Right atrium auricular region (tissue), 2 donors: ENCODE measurements around the gene SAMM50. TPM values are rescaled to one million over a fixed set of nuclear protein-coding genes. Genes with fewer than 3 reads are reported as not detected.

Experiments used
- DNase-seq: peaks from one replicate; pipeline ENCODE4 v3.0.0-alpha.2; 2019; ENCODE audit warnings: low spot score
- H3K27ac ChIP-seq, 2 donors: fragments of 200-600 bp; sonication (generic); 1 replicate in 1 of 2; 2 replicates in 1 of 2; pipeline ENCODE4 v1.5.1; 2016 to 2019
- H3K27me3 ChIP-seq, 2 donors: fragments of 200-600 bp; sonication (generic); one replicate each; pipeline versions ENCODE4 v1.5.1 to v1.6.0; 2017 to 2019
- H3K36me3 ChIP-seq: fragments of 200-600 bp; sonication (generic); one replicate; pipeline ENCODE4 v1.5.1; 2016
- H3K4me1 ChIP-seq, 2 donors: fragments of 200-600 bp; sonication (generic); one replicate each; pipeline versions ENCODE4 v1.5.1 to v1.6.0; 2017 to 2019
- H3K4me3 ChIP-seq, 2 donors: fragments of 200-600 bp; sonication (generic); 1 replicate in 1 of 2; 2 replicates in 1 of 2; pipeline ENCODE4 v1.5.1; 2017 to 2019; ENCODE audit warnings: mild to moderate bottlenecking in 1 of 2, moderate library complexity in 1 of 2
- H3K9me3 ChIP-seq, 2 donors: fragments of 200-600 bp; sonication (generic); one replicate each; pipeline ENCODE4 v1.5.1; 2019
- total RNA-seq, 2 donors: library from RNA; depleted of rRNA; stranded (reverse); fragments of >200 nt; gene quantifications; one replicate each; pipeline ENCODE4 v1.1.0, GENCODE V29; 2016
- TF ChIP-seq, protein P1 (sequence below), 2 donors: fragments of 200-600 bp; sonication (generic); IDR thresholded peaks; one replicate each; pipeline ENCODE4 v1.5.1; 2019; ENCODE audit warnings: antibody characterized with exemption in 2 of 2

SAMM50 gene
- total RNA-seq, 2 donors from 2014 or later, result 40.4 to 57.1 TPM

DNA sequence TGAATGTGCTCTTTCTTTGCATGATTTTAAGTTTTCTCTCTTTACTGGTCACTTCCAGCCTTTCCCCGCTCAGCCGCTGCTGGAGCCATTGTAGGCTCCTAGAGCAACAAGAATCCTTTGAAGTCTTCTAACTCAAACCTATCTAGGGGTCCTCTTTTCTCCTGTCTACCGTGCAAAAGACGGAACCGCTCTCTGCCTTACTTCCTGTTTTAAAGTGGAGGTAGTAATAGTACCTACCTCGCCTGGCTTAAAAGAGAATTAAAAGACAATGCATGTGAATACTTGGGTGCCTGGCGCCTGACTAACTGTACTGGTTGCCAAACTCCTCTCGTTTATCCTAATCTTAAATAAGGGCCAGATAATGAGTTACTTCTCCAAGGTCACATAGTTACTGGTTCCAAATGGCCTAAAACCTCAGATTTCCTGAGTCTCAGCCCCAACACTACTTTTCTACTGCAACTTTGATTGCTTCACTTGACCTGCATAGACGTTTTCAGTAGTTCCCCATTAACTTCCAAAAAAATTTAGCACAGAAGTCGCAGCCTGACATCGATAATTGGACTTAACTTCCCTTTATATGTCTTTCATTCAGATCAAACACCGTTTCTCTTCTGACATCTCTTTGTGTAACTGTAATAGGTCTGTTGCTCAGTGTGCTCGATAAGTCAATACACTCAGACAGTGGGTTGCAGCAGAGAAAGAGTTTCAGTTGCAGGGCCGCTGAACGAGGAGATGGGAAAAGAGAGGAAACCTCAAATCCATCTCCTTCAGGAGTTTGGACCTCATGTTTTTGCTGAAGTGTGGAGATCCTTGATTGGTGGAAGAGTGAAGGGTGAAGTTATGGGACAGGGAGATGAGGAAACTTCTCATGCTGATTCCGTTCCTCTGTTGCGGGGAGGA is 891 bp downstream of the SAMM50 start:
- no peaks in the 10 kb centered on the region for H3K27me3 ChIP-seq
- peak overlapping the region; percentile 78 to 92 for H3K27ac ChIP-seq
- no peak for DNase-seq
- no peaks in the 10 kb centered on the region for H3K36me3 ChIP-seq
- peaks cover 0 to 35% of the 10 kb centered on the region in 2 donors for H3K4me1 ChIP-seq
- TF ChIP-seq, protein P1, sequence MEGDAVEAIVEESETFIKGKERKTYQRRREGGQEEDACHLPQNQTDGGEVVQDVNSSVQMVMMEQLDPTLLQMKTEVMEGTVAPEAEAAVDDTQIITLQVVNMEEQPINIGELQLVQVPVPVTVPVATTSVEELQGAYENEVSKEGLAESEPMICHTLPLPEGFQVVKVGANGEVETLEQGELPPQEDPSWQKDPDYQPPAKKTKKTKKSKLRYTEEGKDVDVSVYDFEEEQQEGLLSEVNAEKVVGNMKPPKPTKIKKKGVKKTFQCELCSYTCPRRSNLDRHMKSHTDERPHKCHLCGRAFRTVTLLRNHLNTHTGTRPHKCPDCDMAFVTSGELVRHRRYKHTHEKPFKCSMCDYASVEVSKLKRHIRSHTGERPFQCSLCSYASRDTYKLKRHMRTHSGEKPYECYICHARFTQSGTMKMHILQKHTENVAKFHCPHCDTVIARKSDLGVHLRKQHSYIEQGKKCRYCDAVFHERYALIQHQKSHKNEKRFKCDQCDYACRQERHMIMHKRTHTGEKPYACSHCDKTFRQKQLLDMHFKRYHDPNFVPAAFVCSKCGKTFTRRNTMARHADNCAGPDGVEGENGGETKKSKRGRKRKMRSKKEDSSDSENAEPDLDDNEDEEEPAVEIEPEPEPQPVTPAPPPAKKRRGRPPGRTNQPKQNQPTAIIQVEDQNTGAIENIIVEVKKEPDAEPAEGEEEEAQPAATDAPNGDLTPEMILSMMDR (IDR thresholded peaks at IDR 0.05), result no peak
- peak overlapping the region; percentile 83 to 89 for H3K4me3 ChIP-seq
- H3K9me3 ChIP-seq, result no peaks in the 10 kb centered on the region

DNA sequence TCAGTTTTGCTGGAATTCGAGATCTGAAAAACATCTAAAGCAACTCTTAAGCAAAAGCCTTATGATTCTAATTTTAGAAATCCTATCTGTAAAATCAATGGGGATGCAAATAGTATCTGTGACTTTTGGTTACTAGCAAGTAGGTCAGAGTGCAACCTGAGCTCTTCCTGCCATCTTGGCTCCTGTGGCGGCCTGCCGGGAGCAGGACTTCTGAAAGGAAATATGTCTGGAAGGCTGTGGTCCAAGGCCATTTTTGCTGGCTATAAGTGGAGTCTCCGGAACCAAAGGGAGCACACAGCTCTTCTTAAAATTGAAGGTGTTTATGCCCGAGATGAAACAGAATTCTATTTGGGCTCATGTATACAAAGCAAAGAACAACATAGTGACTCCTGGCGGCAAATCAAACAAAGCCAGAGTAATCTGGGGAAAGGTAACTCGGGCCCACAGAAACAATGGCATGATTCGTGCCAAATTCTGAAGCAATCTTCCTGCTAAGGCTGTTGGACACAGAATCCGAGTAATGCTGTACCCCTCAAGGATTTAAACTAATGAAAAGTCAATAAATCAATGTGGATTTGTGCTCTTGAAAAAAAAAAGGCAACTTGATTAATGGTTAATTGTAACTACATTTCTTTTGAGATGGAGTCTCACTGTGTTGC is 1.7 kb downstream of the SAMM50 start:
- Histone ChIP-seq H3K9me3 (no peaks in the 10 kb centered on the region), H3K4me3 (no peak overlapping the region), H3K27ac (no peak overlapping the region), H3K4me1 (peaks cover 0 to 35% of the 10 kb centered on the region in 2 donors), H3K36me3 (no peaks in the 10 kb centered on the region), H3K27me3 (no peaks in the 10 kb centered on the region)
- TF ChIP-seq, protein P1 (IDR thresholded peaks at IDR 0.05), result no peak
- DNase-seq, result no peak

DNA sequence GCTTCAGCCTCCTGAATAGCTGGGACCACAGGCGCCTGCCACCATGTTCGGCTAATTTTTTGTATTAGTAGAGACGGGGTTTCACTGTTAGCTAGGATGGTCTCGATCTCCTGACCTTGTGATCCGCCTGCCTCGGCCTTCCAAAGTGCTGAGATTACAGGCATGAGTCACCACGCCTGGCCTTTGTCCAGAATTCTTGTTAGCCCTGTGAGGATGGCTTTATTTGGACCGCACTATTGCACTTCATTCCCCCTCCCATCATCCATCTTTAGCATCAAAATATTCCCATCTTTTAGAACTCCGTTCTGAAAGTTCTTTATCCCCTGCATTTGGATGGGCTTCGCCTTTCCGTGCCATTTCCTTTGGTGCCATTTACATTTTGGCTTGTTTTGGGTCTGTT is 2.6 kb downstream of the SAMM50 start:
- Histone ChIP-seq H3K4me1 (peaks cover 0 to 35% of the 10 kb centered on the region in 2 donors), H3K9me3 (no peaks in the 10 kb centered on the region), H3K4me3 (no peak overlapping the region), H3K36me3 (no peaks in the 10 kb centered on the region), H3K27me3 (no peaks in the 10 kb centered on the region), H3K27ac (no peak overlapping the region)
- TF ChIP-seq, protein P1 (IDR thresholded peaks at IDR 0.05), result no peak
- DNase-seq, result no peak

DNA sequence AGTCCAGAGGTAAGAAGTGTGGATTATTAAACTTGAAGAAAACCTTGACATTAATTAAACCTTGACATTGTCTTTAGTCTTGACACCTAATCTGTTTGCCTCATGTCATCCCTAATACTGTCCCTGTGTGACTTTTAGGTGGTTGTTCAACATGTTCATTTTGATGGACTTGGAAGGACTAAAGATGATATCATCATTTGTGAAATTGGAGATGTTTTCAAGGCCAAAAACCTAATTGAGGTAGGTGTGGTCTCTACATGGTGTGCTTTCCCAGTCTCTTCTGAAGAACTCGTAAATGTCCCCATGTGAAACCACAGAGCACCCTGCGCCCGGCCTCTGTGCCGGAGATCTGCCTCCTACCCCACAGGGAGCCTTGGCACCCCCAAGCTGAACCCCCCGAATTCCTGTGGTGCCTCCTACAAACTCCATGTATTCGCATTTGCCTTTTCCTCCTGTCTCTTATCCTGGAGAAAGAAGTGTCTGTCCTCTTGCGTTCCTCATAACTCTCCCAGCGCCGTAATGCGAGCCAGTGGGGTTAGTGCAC is 9.1 kb downstream of the SAMM50 start:
- no peaks in the 10 kb centered on the region for H3K9me3 ChIP-seq
- no peak overlapping the region for H3K4me3 ChIP-seq
- TF ChIP-seq, protein P1 (IDR thresholded peaks at IDR 0.05), result no peak
- no peaks in the 10 kb centered on the region for H3K4me1 ChIP-seq
- H3K27ac ChIP-seq, result no peak overlapping the region
- DNase-seq, result no peak
- H3K36me3 ChIP-seq, result peaks cover 61% of the 10 kb centered on the region
- H3K27me3 ChIP-seq, result no peaks in the 10 kb centered on the region

DNA sequence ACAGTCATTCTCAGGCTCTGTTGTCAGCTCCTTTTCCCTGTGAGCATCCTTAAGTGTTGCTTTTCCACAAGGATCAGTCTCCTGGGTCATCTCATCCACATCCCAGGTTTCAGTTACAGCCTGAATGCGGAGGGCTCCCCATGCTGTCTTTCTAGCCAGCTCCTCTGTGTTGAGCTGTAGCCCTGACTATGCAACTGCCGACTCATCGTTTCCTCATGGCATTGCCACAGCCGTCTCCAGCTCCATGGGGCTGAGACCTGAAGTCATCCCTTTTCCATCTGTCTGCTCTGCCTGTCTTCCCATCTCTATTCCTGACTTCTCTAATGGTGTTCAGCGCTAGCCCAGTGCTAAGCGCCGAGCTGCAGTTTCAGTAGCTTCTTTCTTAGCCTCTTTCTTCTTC is 11.8 kb downstream of the SAMM50 start:
- Histone ChIP-seq H3K27me3 (no peaks in the 10 kb centered on the region), H3K36me3 (peaks cover 72% of the 10 kb centered on the region), H3K9me3 (no peaks in the 10 kb centered on the region), H3K4me3 (no peak overlapping the region), H3K4me1 (no peaks in the 10 kb centered on the region), H3K27ac (no peak overlapping the region)
- TF ChIP-seq, protein P1 (IDR thresholded peaks at IDR 0.05), result no peak
- no peak for DNase-seq
